Caco-2 (cell line): ENCODE data around the gene UFSP2. TPM values are rescaled to one million over a fixed set of nuclear protein-coding genes. Genes with fewer than 3 reads are reported as not detected.

ENCODE experiments used
- BruUV-seq: library from RNA; stranded (reverse); fragments of 400-500 nt; replicated peaks from 2 replicates; lab custom pipeline; 2021; lab: Mats Ljungman, UMichigan
- CTCF ChIA-PET: fragments of 300-600 bp; sonication (Branson Sonifier 250); formaldehyde crosslinking; loops from one replicate; lab custom pipeline; 2022; ENCODE audit warnings: antibody characterized with exemption; lab: Charles Lee
- POLR2A ChIA-PET: fragments of 300-600 bp; sonication (Branson Sonifier 250); formaldehyde crosslinking; loops from one replicate; lab custom pipeline; 2022; ENCODE audit warnings: antibody characterized with exemption; lab: Charles Lee
- DNase-seq, 2 experiments: peaks; one replicate each; pipeline versions ENCODE4 v3.0.0 to v3.0.0-alpha.2; 2020 to 2022
- H3K27me3 ChIP-seq: replicated peaks from 2 replicates; pipeline ENCODE4 v1.6.0; 2011; ENCODE audit warnings: low read length; ENCODE audit not compliant: control insufficient read depth, insufficient read depth
- H3K36me3 ChIP-seq: 2 replicates; pipeline ENCODE4 v1.5.1; 2011; ENCODE audit warnings: low read length; ENCODE audit not compliant: control insufficient read depth, insufficient read depth
- H3K4me1 ChIP-seq: fragments of 250-450 bp; sonication (Bioruptor Pico); 2 replicates; pipeline ENCODE4 v1.5.1; 2020; ENCODE audit warnings: mild to moderate bottlenecking
- H3K4me3 ChIP-seq: 2 replicates; pipeline ENCODE4 v1.5.1; 2011; ENCODE audit warnings: low read depth, mild to moderate bottlenecking, control low read depth, low read length
- H3K9me3 ChIP-seq: fragments of 250-450 bp; sonication (Bioruptor Pico); 2 replicates; pipeline ENCODE4 v1.5.1; 2020; ENCODE audit warnings: mild to moderate bottlenecking, moderate library complexity
- H3K27ac Mint-ChIP-seq: one replicate; pipeline ENCODE4 v1.8.0; 2022; ENCODE audit warnings: mixed read lengths; ENCODE audit not compliant: unreplicated experiment
- H3K27me3 Mint-ChIP-seq: one replicate; pipeline ENCODE4 v1.8.0; 2022; ENCODE audit warnings: mixed read lengths; ENCODE audit not compliant: insufficient read depth, unreplicated experiment
- H3K36me3 Mint-ChIP-seq: one replicate; pipeline ENCODE4 v1.8.0; 2022; ENCODE audit warnings: mild to moderate bottlenecking, mixed read lengths; ENCODE audit not compliant: insufficient read depth, unreplicated experiment
- H3K4me1 Mint-ChIP-seq: one replicate; pipeline ENCODE4 v1.8.0; 2022; ENCODE audit warnings: low read depth, mixed read lengths; ENCODE audit not compliant: unreplicated experiment
- H3K4me3 Mint-ChIP-seq: one replicate; pipeline ENCODE4 v1.8.0; 2022; ENCODE audit warnings: mild to moderate bottlenecking, moderate library complexity, mixed read lengths; ENCODE audit not compliant: unreplicated experiment
- H3K9me3 Mint-ChIP-seq: one replicate; pipeline ENCODE4 v1.8.0; 2022; ENCODE audit warnings: mixed read lengths; ENCODE audit not compliant: unreplicated experiment
- CTCF ChIP-seq, 2 experiments: fragments of 200-600 bp in 1 of 2; IDR thresholded peaks; 1 replicate in 1 of 2; 2 replicates in 1 of 2; pipeline versions ENCODE4 v1.5.1 to v1.8.0; 2011 to 2022; ENCODE audit warnings: antibody characterized with exemption in 1 of 2, control low read depth in 1 of 2, inconsistent platforms in 1 of 2, low read depth in 1 of 2, low read length in 1 of 2, mild to moderate bottlenecking in 1 of 2, moderate library complexity in 1 of 2; ENCODE audit not compliant: insufficient read depth in 1 of 2, severe bottlenecking in 1 of 2, unreplicated experiment in 1 of 2
- intact Hi-C: fragments of 100-400 bp; cut with micrococcal nuclease; formaldehyde crosslinking; loops from one replicate; pipeline ENCODE4 v1.10.0; 2022; ENCODE audit not compliant: unreplicated experiment
- total RNA-seq: library from RNA; stranded (reverse); gene quantifications from 2 replicates; pipeline ENCODE4 v1.2.3, GENCODE V29; 2022

UFSP2 gene
- total RNA-seq, 1 experiment from 2014 or later: 17.4 TPM

- ChIA-PET POLR2A (no interaction called here), CTCF (no interaction called here)
- no peaks in the 10 kb centered on the region for H3K36me3 Mint-ChIP-seq
- Histone ChIP-seq H3K9me3 (no peaks in the 10 kb centered on the region), H3K36me3 (no peaks in the 10 kb centered on the region), H3K4me1 (0 out of 2 replicates have a peak, but pooled peaks cover 3% of the 10 kb centered on the region), H3K4me3 (no peak overlapping the region), H3K27me3 (no peaks in the 10 kb centered on the region; the same call in 1 of the 2 replicates)
- H3K4me1 Mint-ChIP-seq: no peaks in the 10 kb centered on the region
- no peak for DNase-seq
- TF ChIP-seq CTCF (IDR thresholded peaks at IDR 0.05; ENCODE audit: insufficient read depth in 1 of 2, low read depth in 1 of 2, low read length in 1 of 2, severe bottlenecking in 1 of 2, unreplicated experiment in 1 of 2): no peak
- H3K27ac Mint-ChIP-seq: no peak overlapping the region
- peaks cover 43% of the 10 kb centered on the region for H3K27me3 Mint-ChIP-seq
- no peak overlapping the region for H3K4me3 Mint-ChIP-seq
- H3K9me3 Mint-ChIP-seq: no peaks in the 10 kb centered on the region
- intact Hi-C loops: no loop called here
- no TSS peak for BruUV-seq
Measured at GRCh38 chr4:185467101-185467500, 41.3 kb upstream of the UFSP2 start.

- ChIA-PET POLR2A (no interaction called here), CTCF (no interaction called here)
- no peak for DNase-seq
- H3K27me3 Mint-ChIP-seq: peaks cover 51% of the 10 kb centered on the region
- no peaks in the 10 kb centered on the region for H3K9me3 ChIP-seq
- H3K4me1 ChIP-seq: 0 out of 2 replicates have a peak, but pooled peaks cover 3% of the 10 kb centered on the region
- H3K36me3 Mint-ChIP-seq: no peaks in the 10 kb centered on the region
- no peak overlapping the region for H3K27ac Mint-ChIP-seq
- no peaks in the 10 kb centered on the region for H3K4me1 Mint-ChIP-seq
- H3K4me3 ChIP-seq: no peak overlapping the region
- H3K27me3 ChIP-seq: no peaks in the 10 kb centered on the region; the same call in 1 of the 2 replicates
- no peak for TF ChIP-seq CTCF (IDR thresholded peaks at IDR 0.05; ENCODE audit: insufficient read depth in 1 of 2, low read depth in 1 of 2, low read length in 1 of 2, severe bottlenecking in 1 of 2, unreplicated experiment in 1 of 2)
- H3K9me3 Mint-ChIP-seq: no peaks in the 10 kb centered on the region
- no peak overlapping the region for H3K4me3 Mint-ChIP-seq
- BruUV-seq: no TSS peak
- no peaks in the 10 kb centered on the region for H3K36me3 ChIP-seq
- intact Hi-C loops: no loop called here
Measured at GRCh38 chr4:185465707-185466106, 39.9 kb upstream of the UFSP2 start.

- no peaks in the 10 kb centered on the region; the same call in 1 of the 2 replicates for H3K27me3 ChIP-seq
- Mint-ChIP-seq H3K27ac (no peak overlapping the region), H3K4me3 (no peak overlapping the region), H3K9me3 (no peaks in the 10 kb centered on the region), H3K4me1 (no peaks in the 10 kb centered on the region), H3K27me3 (peaks cover 46% of the 10 kb centered on the region), H3K36me3 (no peaks in the 10 kb centered on the region)
- ChIA-PET CTCF (interaction anchor here (0.6 kb wide), 2 partner anchors 68 to 341 kb away, joined by 3 read pairs; partner anchors contain the start of gene ANKRD37), POLR2A (no interaction called here)
- no TSS peak for BruUV-seq
- H3K4me1 ChIP-seq: no peaks in the 10 kb centered on the region
- no peak for DNase-seq
- H3K36me3 ChIP-seq: no peaks in the 10 kb centered on the region
- H3K4me3 ChIP-seq: no peak overlapping the region
- H3K9me3 ChIP-seq: no peaks in the 10 kb centered on the region
- no peak for TF ChIP-seq CTCF (IDR thresholded peaks at IDR 0.05; ENCODE audit: insufficient read depth in 1 of 2, low read depth in 1 of 2, low read length in 1 of 2, severe bottlenecking in 1 of 2, unreplicated experiment in 1 of 2)
- intact Hi-C loops: no loop called here
Measured at GRCh38 chr4:185464887-185465286, 39.1 kb upstream of the UFSP2 start.
